ENCODE measurements around the gene CAMSAP1.
"Not testable (repeated sequence)": the region's sequence is repeated elsewhere in the genome, so short reads cannot be mapped to it uniquely, and the experiment has no call there.

The CAMSAP1 gene, protein sequence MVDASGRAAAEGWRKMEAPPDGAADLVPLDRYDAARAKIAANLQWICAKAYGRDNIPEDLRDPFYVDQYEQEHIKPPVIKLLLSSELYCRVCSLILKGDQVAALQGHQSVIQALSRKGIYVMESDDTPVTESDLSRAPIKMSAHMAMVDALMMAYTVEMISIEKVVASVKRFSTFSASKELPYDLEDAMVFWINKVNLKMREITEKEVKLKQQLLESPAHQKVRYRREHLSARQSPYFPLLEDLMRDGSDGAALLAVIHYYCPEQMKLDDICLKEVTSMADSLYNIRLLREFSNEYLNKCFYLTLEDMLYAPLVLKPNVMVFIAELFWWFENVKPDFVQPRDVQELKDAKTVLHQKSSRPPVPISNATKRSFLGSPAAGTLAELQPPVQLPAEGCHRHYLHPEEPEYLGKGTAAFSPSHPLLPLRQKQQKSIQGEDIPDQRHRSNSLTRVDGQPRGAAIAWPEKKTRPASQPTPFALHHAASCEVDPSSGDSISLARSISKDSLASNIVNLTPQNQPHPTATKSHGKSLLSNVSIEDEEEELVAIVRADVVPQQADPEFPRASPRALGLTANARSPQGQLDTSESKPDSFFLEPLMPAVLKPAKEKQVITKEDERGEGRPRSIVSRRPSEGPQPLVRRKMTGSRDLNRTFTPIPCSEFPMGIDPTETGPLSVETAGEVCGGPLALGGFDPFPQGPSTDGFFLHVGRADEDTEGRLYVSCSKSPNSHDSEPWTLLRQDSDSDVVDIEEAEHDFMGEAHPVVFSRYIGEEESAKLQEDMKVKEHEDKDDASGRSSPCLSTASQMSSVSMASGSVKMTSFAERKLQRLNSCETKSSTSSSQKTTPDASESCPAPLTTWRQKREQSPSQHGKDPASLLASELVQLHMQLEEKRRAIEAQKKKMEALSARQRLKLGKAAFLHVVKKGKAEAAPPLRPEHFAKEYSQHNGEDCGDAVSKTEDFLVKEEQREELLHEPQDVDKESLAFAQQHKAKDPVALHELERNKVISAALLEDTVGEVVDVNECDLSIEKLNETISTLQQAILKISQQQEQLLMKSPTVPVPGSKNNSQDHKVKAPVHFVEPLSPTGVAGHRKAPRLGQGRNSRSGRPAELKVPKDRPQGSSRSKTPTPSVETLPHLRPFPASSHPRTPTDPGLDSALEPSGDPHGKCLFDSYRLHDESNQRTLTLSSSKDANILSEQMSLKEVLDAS (N-terminal part only)

GRCh38 chr9:135907431-135908092, at the start of gene CAMSAP1:
Gene CAMSAP1 (minus strand): TSS chr9:135907546. CDS start chr9:135907159, 387 bp downstream.
- peak; percentile 90 for DNase-seq (ENCODE audit: low spot score)

DNA sequence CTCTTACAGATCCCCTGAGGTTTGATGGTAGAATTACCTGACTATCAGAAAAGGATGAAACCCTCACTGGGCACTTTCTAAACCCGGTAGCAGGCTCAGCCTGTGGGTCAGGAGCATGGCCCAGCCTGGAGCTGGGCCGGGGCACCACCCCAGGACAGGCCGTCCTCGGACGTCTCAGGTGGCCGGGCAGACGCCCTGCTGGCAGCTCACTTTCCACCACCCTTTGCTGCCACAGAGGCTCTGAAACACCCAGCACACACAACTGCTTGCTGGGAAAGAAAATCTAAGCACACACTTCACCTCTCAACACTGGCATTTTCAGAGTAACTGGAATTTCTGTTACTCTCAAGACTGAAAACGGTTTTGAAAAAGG, 49.4 kb upstream of the CAMSAP1 start:
- no peak for DNase-seq (ENCODE audit: low spot score)

GRCh38 chr9:135955934-135956801, 48.8 kb upstream of the CAMSAP1 start:
- DNase-seq (ENCODE audit: low spot score): no peak

GRCh38 chr9:135952664-135953206, 45.4 kb upstream of the CAMSAP1 start:
- DNase-seq (ENCODE audit: low spot score): no peak

DNA sequence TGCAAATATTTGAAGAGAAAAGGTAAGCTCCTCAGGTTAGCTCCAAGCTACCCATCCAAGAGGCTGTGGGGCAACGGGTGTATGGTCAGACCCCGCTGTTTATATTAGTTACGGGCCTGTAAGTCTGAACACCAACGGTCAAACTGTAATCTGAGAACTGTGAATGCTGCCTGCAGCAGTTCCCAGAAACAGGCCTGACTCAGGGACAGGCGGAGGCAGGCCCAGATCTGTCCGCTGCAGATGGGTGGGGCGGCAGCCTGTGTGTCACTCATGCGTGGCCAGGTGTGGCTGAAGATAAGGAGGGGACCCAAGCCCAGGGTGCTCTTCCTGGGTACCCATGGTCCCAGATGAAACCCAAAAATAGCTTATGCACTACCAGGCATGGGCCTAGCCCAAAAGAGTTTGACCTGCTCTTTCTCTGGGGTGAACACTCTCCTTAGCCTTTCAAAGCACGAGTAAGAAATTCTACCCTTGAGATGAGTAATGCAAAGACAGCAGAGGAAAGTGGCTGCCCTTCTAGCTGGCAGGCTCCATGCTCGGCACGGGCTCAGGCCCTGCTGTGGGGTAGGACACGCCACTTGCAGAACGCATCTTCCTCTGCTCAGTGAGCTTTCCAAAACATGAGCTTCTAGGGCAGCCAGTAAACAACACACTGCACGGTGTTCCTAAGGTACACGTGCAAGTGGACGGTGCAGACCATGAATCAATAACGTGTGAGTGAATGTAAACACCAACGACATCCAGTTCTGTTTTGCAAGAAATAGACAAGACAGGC, 44.7 kb upstream of the CAMSAP1 start:
- DNase-seq (ENCODE audit: low spot score): no peak

GRCh38 chr9:135951310-135951709, 44.0 kb upstream of the CAMSAP1 start:
- DNase-seq (ENCODE audit: low spot score): not testable (repeated sequence)

- DNase-seq (ENCODE audit: low spot score): not testable (repeated sequence)
These were observed 43.5 kb upstream of the CAMSAP1 start for GRCh38 chr9:135950841-135951240.

GRCh38 chr9:135950135-135950682, 42.9 kb upstream of the CAMSAP1 start:
- no peak for DNase-seq (ENCODE audit: low spot score)

DNA sequence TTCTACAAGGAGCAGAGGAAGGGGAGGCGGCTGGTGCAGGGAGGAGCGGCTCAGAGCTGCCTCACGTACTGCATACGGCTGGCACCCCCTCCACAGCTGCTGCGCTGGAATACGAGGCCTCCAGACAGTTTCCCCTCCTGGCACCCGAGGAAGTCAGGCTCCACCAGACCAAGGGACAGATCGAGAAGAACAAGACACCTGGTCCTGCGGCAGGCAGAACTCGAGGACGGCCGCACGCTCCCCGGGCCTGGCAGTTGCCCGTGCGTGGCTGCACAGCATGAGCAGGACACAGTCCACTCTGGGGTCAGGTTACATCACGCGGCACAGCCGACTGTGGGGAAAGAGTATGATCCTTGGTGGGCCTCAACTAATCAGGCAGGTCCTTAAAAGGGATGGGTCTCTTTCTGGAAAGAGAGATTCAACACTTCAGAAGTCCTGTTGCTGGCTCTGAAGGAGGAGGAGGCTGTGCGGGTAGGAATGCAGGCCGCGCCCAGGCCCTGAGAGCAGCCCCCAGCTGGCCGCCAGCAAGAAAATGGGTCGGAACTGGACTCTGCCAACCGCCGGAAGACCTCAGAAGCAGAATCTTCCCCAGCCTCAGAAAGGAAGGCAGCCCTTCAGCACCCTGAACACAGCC, 42.3 kb upstream of the CAMSAP1 start:
- no peak for DNase-seq (ENCODE audit: low spot score)

GRCh38 chr9:135948968-135949367, 41.6 kb upstream of the CAMSAP1 start:
- no peak for DNase-seq (ENCODE audit: low spot score)

- no peak for DNase-seq (ENCODE audit: low spot score)
These were observed 41.1 kb upstream of the CAMSAP1 start for GRCh38 chr9:135948446-135948845.

DNA sequence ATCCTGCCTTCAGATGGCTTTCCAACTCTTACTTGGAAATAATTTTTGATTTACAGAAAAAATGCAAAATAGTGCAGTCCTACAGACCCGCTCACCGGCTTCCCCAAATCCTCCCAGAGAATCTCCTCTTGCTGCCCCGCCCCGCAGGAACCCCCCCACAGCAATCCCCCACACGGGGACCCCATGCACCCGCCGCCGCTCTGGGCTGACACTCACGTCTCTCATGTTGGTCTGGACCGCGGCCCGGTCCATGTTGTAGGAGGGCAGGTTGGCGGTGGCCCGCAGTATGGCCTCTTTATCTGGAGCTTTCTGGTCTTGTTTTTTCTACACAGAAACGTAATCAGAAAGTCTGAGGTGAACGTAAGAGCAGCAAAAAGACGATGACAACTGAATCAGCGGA, 40.2 kb upstream of the CAMSAP1 start:
- no peak for DNase-seq (ENCODE audit: low spot score)

GRCh38 chr9:135947105-135947504, 39.8 kb upstream of the CAMSAP1 start:
- DNase-seq (ENCODE audit: low spot score): not testable (repeated sequence)

GRCh38 chr9:135946392-135946994, 39.1 kb upstream of the CAMSAP1 start:
- no peak for DNase-seq (ENCODE audit: low spot score)

DNA sequence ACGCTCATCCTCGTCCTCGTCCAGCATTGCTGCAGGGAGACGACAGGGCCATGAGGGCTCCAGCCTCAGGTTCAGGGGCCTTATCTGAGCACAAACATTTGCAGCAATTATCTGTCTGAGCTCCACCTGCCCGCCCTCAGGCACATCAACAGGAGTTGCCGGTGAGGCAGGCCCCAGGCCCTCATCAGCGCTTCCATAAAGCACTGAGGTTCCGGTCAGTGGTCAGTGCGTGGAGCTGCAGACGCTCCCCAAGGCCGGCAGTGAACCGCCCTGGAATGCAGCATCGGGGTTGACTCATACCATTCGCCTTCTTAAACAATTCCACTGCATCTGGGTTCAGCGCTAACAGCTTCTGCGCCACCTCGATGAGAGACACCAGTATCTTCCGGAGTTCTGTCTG, 38.6 kb upstream of the CAMSAP1 start:
- no peak for DNase-seq (ENCODE audit: low spot score)

DNA sequence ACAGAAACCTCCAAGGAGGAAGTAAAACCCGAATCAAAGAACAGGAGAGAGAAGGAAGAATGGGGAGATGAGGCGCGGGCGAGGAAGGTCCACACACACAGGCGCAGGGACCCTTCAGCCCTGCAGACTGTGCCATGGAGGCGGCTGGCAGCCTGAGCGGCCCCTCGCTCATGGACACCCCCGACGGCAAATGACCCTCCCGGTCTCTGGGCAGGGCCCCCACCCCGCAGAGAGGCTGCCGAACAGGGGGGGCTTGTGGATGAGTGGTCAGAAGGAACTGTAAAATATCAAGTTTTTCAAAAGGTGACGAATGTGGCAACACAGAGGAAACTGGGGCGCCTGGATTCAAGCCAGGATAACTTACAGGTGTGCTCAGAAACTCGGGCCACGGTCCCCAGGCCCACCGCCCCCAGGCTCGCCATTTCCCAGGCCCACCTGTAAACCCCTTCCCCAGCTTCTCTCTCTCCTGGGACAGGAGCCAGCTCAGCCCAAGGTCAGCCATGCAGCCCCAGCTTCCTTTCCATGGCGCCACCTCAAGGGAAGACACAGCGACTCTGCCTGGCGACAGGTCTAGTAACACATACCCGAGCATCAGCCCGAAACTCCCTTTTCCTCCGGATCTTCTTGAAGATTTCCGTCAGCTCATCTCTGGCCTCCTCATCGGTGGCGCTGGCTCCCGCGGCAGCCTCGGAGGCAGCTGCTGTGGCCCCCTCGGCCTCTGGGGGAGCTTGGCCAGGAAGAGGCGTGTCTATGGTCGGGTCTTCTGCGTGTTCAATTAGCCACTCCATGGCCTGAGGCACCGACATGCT, 37.3 kb upstream of the CAMSAP1 start:
- no peak for DNase-seq (ENCODE audit: low spot score)

GRCh38 chr9:135943604-135944003, 36.3 kb upstream of the CAMSAP1 start:
- DNase-seq (ENCODE audit: low spot score): not testable (repeated sequence)

Measured in globus pallidus (tissue), 1 donor.